Epidermal melanocyte (primary cell): Measurements from ENCODE around the gene SMIM35.
"Not testable (repeated sequence)": the region's sequence is repeated elsewhere in the genome, so short reads cannot be mapped to it uniquely, and the experiment has no call there.

Source experiments
- DNase-seq: peaks from one replicate; pipeline ENCODE4 v3.0.0; 2011; ENCODE audit warnings: low spot score; ENCODE audit not compliant: insufficient read length

Gene SMIM35

GRCh38 chr11:118082880-118083552, 3.7 kb downstream of the SMIM35 start:
- no peak for DNase-seq

GRCh38 chr11:118081241-118081958, 5.4 kb downstream of the SMIM35 start:
- no peak for DNase-seq

GRCh38 chr11:118080296-118080695, 6.5 kb downstream of the SMIM35 start:
- no peak for DNase-seq

- DNase-seq = no peak
Measured at GRCh38 chr11:118079491-118079890, 7.3 kb downstream of the SMIM35 start.

- no peak for DNase-seq
Measured at GRCh38 chr11:118078911-118079411, 7.8 kb downstream of the SMIM35 start.

- no peak for DNase-seq
Measured at GRCh38 chr11:118076754-118077281, 9.9 kb downstream of the SMIM35 start, which contains the start of gene TMPRSS4. TSS of gene TMPRSS4 (plus strand) at chr11:118077078. CDS start at chr11:118077303, 225 bp downstream.

GRCh38 chr11:118074785-118075184, 12.0 kb downstream of the SMIM35 start:
- no peak for DNase-seq

GRCh38 chr11:118074091-118074685, 12.6 kb downstream of the SMIM35 start:
- DNase-seq = no peak

GRCh38 chr11:118073554-118073953, 13.2 kb downstream of the SMIM35 start:
- DNase-seq = no peak

- no peak for DNase-seq
Measured at GRCh38 chr11:118071416-118072030, 15.2 kb downstream of the SMIM35 start.

- DNase-seq = no peak
Measured at GRCh38 chr11:118068945-118069612, 17.7 kb downstream of the SMIM35 start.

- DNase-seq = no peak
Measured at GRCh38 chr11:118068206-118068944, 18.4 kb downstream of the SMIM35 start.

- DNase-seq = no peak
Measured at GRCh38 chr11:118067006-118067405, 19.8 kb downstream of the SMIM35 start.

GRCh38 chr11:118065384-118065783, 21.4 kb downstream of the SMIM35 start:
- DNase-seq = no peak

GRCh38 chr11:118064956-118065355, 21.8 kb downstream of the SMIM35 start:
- DNase-seq = no peak

- DNase-seq = not testable (repeated sequence)
Measured at GRCh38 chr11:118062631-118063030, 24.1 kb downstream of the SMIM35 start.

- not testable (repeated sequence) for DNase-seq
Measured at GRCh38 chr11:118062181-118062580, 24.6 kb downstream of the SMIM35 start.

- no peak for DNase-seq
Measured at GRCh38 chr11:118061586-118062125, 25.1 kb downstream of the SMIM35 start.

GRCh38 chr11:118060869-118061268, 25.9 kb downstream of the SMIM35 start:
- DNase-seq = no peak

- DNase-seq = no peak
Measured at GRCh38 chr11:118060081-118060661, 26.6 kb downstream of the SMIM35 start.
